HG03521 (cell line): ENCODE data around the gene NUP205.
A peak's percentile ranks its signal among the peaks of the same experiment; 100 is the strongest.
"Not testable (repeated sequence)": the region's sequence is repeated elsewhere in the genome, so short reads cannot be mapped to it uniquely, and the experiment has no call there.

Experiments
- ATAC-seq: cut with Tn5 transposase; IDR thresholded peaks from one replicate; pipeline ENCODE4 v1.9.1; 2021; ENCODE audit warnings: mild to moderate bottlenecking, moderate library complexity; ENCODE audit not compliant: unreplicated experiment

The NUP205 gene

GRCh38 chr7:135620980-135621850 lies 63.5 kb downstream of the NUP205 start:
- no peak for ATAC-seq

GRCh38 chr7:135634191-135634878 lies 76.6 kb downstream of the NUP205 start:
- no peak for ATAC-seq

- not testable (repeated sequence) for ATAC-seq
Measured at GRCh38 chr7:135639690-135640089, 82.0 kb downstream of the NUP205 start.

GRCh38 chr7:135644154-135644553 lies 86.4 kb downstream of the NUP205 start:
- ATAC-seq, result no peak

GRCh38 chr7:135644729-135645128 lies 87.0 kb downstream of the NUP205 start:
- no peak for ATAC-seq

- no peak for ATAC-seq
Measured at GRCh38 chr7:135645296-135645904, 87.7 kb downstream of the NUP205 start.

- no peak for ATAC-seq
Measured at GRCh38 chr7:135647755-135648154, 90.0 kb downstream of the NUP205 start.

GRCh38 chr7:135648235-135648634 lies 90.5 kb downstream of the NUP205 start:
- no peak for ATAC-seq

GRCh38 chr7:135650831-135651573 lies 93.3 kb downstream of the NUP205 start:
- no peak for ATAC-seq

GRCh38 chr7:135653340-135654080 lies 95.8 kb downstream of the NUP205 start:
- ATAC-seq, result no peak

- no peak for ATAC-seq
Measured at GRCh38 chr7:135658564-135658963, 100.8 kb downstream of the NUP205 start.

- ATAC-seq, result no peak
Measured at GRCh38 chr7:135659159-135659846, 101.6 kb downstream of the NUP205 start.

- no peak for ATAC-seq
Measured at GRCh38 chr7:135661311-135662122, 103.8 kb downstream of the NUP205 start.

GRCh38 chr7:135662123-135662372 lies 104.3 kb downstream of the NUP205 start:
- ATAC-seq, result no peak

GRCh38 chr7:135662373-135663114 lies 104.8 kb downstream of the NUP205 start, which contains the start of gene STMP1:
TSS of gene STMP1 (plus strand) at chr7:135662514.
- ATAC-seq, result peak; percentile 97

GRCh38 chr7:135664046-135664589 lies 106.4 kb downstream of the NUP205 start:
- no peak for ATAC-seq

GRCh38 chr7:135665042-135665441 lies 107.3 kb downstream of the NUP205 start:
- no peak for ATAC-seq

GRCh38 chr7:135666156-135666555 lies 108.4 kb downstream of the NUP205 start:
- ATAC-seq, result no peak
